ENCODE data around the gene PHEX.

PHEX gene

GRCh38 chrX:22184096-22184495 lies 152.0 kb downstream of the PHEX start:
- no peak for TF ChIP-seq CTCF (IDR thresholded peaks at IDR 0.05)
- no peak overlapping the region for H3K4me3 ChIP-seq
- intact Hi-C loops (cut with DNase I; ENCODE audit: low total_unique reads) = no loop called here
- no peaks in the 10 kb centered on the region for H3K27me3 ChIP-seq
- no peaks in the 10 kb centered on the region for H3K4me1 ChIP-seq
- H3K27ac ChIP-seq = no peak overlapping the region
- no peak for DNase-seq
- H3K9me3 ChIP-seq = peaks cover 0 to 11% (median 3%) of the 10 kb centered on the region in 3 donors
- no peaks in the 10 kb centered on the region for H3K36me3 ChIP-seq

DNA sequence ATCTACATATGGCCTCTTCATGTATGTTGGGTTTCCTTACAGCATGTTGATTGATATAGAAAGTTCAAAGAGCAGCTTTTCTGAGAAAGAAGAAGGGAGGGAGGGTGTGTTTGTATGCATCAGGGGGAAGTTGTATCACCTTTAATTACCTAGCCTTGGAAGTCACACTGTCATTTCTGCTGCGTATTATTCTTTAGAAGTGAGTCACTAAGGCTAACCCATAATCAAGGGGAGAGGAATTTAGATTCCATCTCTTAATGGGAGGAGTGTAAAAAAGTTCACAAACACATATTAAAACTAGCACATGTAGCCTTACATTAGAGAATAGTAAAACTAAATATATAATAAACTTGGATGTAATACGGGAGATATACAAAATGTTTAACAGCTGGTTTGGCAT lies 154.0 kb downstream of the PHEX start:
- Histone ChIP-seq H3K36me3 (no peaks in the 10 kb centered on the region), H3K27me3 (no peaks in the 10 kb centered on the region), H3K27ac (no peak overlapping the region), H3K4me1 (no peaks in the 10 kb centered on the region), H3K4me3 (no peak overlapping the region), H3K9me3 (no peaks in the 10 kb centered on the region)
- TF ChIP-seq CTCF (IDR thresholded peaks at IDR 0.05) = no peak
- intact Hi-C loops (cut with DNase I; ENCODE audit: low total_unique reads) = no loop called here
- DNase-seq = no peak

DNA sequence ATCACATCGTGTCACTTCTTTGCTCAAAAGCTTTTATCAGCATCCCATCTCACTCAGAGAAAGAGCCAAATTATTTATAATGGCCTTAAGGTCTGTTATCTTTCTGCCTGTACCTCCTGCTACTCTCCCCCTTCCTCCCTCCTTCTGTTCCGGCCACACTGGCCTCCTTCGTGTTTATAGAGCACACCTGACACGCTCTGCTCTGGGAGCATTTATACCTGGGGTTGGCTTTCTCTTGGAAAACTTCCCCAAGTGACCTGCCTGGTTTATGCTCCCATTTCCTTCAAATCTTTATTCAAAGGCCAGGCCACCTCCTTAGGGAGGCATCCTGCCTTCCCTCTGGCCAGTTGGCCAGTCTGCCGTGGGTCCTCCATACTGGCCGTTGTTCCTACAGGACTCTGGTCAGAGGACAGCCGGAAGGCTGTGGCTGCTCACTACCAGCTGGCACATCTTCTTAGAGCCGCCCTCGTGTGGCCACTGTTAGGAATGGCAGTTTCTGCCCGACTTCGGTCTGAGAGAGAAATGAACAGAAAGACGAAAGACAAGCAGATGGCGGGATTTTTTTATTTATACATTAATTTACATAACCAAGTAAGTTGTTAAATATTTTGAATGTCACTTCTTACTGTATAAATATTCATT lies 160.4 kb downstream of the PHEX start:
- intact Hi-C loops (cut with DNase I; ENCODE audit: low total_unique reads) = no loop called here
- Histone ChIP-seq H3K4me1 (no peaks in the 10 kb centered on the region), H3K4me3 (no peak overlapping the region), H3K27me3 (no peaks in the 10 kb centered on the region), H3K27ac (no peak overlapping the region), H3K36me3 (no peaks in the 10 kb centered on the region), H3K9me3 (no peaks in the 10 kb centered on the region)
- DNase-seq = peak; percentile 47 to 67
- TF ChIP-seq CTCF (IDR thresholded peaks at IDR 0.05) = peak; percentile 51 to 57

DNA sequence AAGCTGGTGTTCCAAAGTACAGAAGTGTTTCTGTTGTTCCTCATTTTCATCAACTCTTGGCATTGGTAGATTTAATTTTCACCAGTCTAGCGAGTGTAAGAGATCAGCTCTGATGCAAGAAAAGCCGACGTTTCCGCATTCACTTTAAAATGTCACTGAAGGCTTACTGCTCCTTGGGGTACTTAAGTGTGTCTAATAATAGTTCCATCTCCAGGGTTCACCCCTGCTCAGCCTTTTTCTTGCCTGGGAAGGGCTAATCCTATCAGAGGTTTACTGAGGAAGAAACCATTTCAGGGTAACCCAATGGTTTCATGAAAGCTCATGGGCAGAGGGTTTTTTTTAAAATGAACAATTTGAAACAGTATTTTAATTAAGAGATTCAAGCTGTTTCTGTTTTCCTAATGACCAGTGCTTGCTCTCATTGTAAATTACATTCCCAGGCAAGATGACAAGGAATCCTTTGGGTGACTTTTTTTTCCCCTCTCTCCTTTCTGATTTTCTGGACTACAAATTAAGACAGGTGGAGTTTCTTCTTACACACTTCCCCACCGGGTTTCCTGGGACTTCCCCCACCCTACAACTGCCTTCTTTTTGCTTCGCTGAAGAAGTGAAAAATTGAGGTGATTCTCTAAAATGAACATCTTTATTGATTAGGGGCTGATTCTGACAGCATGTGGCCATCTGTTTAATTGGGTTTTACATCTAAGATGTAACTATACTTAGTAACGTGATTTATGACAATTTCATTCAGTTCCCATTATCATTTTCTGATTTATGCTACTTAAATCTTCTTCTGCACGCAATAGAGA lies 161.9 kb downstream of the PHEX start:
- H3K27ac ChIP-seq = no peak overlapping the region
- H3K36me3 ChIP-seq = no peaks in the 10 kb centered on the region
- H3K9me3 ChIP-seq = no peaks in the 10 kb centered on the region
- intact Hi-C loops (cut with DNase I; ENCODE audit: low total_unique reads) = no loop called here
- no peak for DNase-seq
- no peaks in the 10 kb centered on the region for H3K27me3 ChIP-seq
- no peaks in the 10 kb centered on the region for H3K4me1 ChIP-seq
- no peak overlapping the region for H3K4me3 ChIP-seq
- TF ChIP-seq CTCF (IDR thresholded peaks at IDR 0.05) = no peak

DNA sequence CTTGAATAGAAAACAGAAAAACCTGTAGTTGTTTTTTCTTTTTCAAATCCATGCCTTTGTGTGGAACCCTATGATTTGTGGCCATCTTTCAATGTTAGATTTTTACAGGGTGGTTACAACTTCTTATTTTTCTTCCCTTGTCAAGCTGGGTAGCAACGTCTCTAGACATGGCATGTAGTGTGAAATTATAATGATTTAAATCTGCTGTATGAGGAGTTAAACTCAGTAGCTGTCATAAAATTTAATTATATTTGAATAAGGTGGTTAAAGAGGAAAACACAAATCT lies 162.5 kb downstream of the PHEX start:
- H3K36me3 ChIP-seq = no peaks in the 10 kb centered on the region

More for the DNA sequence above, 162.5 kb downstream of the PHEX start:
- Histone ChIP-seq H3K4me1 (no peaks in the 10 kb centered on the region), H3K4me3 (no peak overlapping the region), H3K9me3 (no peaks in the 10 kb centered on the region), H3K27me3 (no peaks in the 10 kb centered on the region), H3K27ac (no peak overlapping the region)
- intact Hi-C loops (cut with DNase I; ENCODE audit: low total_unique reads) = no loop called here
- TF ChIP-seq CTCF (IDR thresholded peaks at IDR 0.05) = no peak
- DNase-seq = no peak
